IMR-90 (cell line): Measurements from ENCODE around the gene SHISA2.

Experiments
- CEBPB ChIP-seq: IDR thresholded peaks from 2 replicates; pipeline ENCODE4 v1.6.1; 2012; ENCODE audit warnings: low read depth, low read length, improper control_type of control experiment
- CTCF ChIP-seq: conservative IDR thresholded peaks from 2 replicates; pipeline ENCODE4 v1.5.1; 2012; ENCODE audit warnings: mild to moderate bottlenecking, low read depth, low read length, improper control_type of control experiment
- ELK1 ChIP-seq: fragments of 150-350 bp; IDR thresholded peaks from 2 replicates; pipeline ENCODE4 v1.6.1; 2016; ENCODE audit warnings: low read depth, mild to moderate bottlenecking, low read length, moderate library complexity, borderline replicate concordance
- FOS ChIP-seq: fragments of 150-350 bp; IDR thresholded peaks from 2 replicates; pipeline ENCODE4 v1.6.1; 2016; ENCODE audit warnings: low read depth, low read length
- MAZ ChIP-seq: IDR thresholded peaks from 2 replicates; pipeline ENCODE4 v1.6.1; 2012; ENCODE audit warnings: low read depth, mild to moderate bottlenecking, low read length, improper control_type of control experiment, moderate library complexity, borderline replicate concordance
- MXI1 ChIP-seq: IDR thresholded peaks from 2 replicates; pipeline ENCODE4 v1.6.1; 2012; ENCODE audit warnings: low read depth, mild to moderate bottlenecking, low read length, moderate library complexity, borderline replicate concordance
- NFE2L2 ChIP-seq: fragments of 150-350 bp; IDR thresholded peaks from 2 replicates; pipeline ENCODE4 v1.6.1; 2016; ENCODE audit warnings: low read depth, mild to moderate bottlenecking, low read length
- POLR2A ChIP-seq: IDR thresholded peaks from 2 replicates; pipeline ENCODE4 v1.6.1; 2012; ENCODE audit warnings: mild to moderate bottlenecking, low read depth, low read length
- RAD21 ChIP-seq: IDR thresholded peaks from 2 replicates; pipeline ENCODE4 v1.6.1; 2012; ENCODE audit warnings: low read length, improper control_type of control experiment
- RCOR1 ChIP-seq: IDR thresholded peaks from 2 replicates; pipeline ENCODE4 v1.6.1; 2012; ENCODE audit warnings: mild to moderate bottlenecking, low read length, improper control_type of control experiment; ENCODE audit not compliant: insufficient replicate concordance
- RFX5 ChIP-seq: IDR thresholded peaks from 2 replicates; pipeline ENCODE4 v1.8.0; 2012; ENCODE audit warnings: low read depth, mild to moderate bottlenecking, low read length, moderate library complexity
- SMC3 ChIP-seq: fragments of 150-350 bp; IDR thresholded peaks from 2 replicates; pipeline ENCODE4 v1.6.1; 2016; ENCODE audit warnings: low read depth, mild to moderate bottlenecking, antibody characterized with exemption, low read length, moderate library complexity
- USF2 ChIP-seq: fragments of 150-350 bp; IDR thresholded peaks from 2 replicates; pipeline ENCODE4 v1.6.1; 2017; ENCODE audit warnings: mild to moderate bottlenecking, antibody characterized with exemption, low read length, low read depth

- no peak for TF ChIP-seq CTCF
- no peak for TF ChIP-seq RAD21
- TF ChIP-seq POLR2A, result no peak
- no peak for TF ChIP-seq CEBPB
- TF ChIP-seq ELK1, result no peak
- TF ChIP-seq MAZ, result no peak
- TF ChIP-seq MXI1, result no peak
- TF ChIP-seq SMC3, result no peak
- TF ChIP-seq RCOR1, result no peak
- no peak for TF ChIP-seq NFE2L2
- TF ChIP-seq USF2, result no peak
- TF ChIP-seq FOS, result no peak
- no peak for TF ChIP-seq RFX5
These were observed 9.4 kb upstream of the SHISA2 start for GRCh38 chr13:26061256-26061655.
